Heart left ventricle (tissue), 16 donors: ENCODE results near the gene NKAIN4. TPM values are rescaled to one million over a fixed set of nuclear protein-coding genes. Genes with fewer than 3 reads are reported as not detected.

Experiments used
- ATAC-seq, 4 donors: fragments of 200-7000 bp; cut with Tn5 transposase; one replicate each; pipeline ENCODE4 v1.9.1; 2020 to 2022; ENCODE audit warnings: moderate library complexity in 4 of 4, mild to moderate bottlenecking in 3 of 4, moderate number of reproducible peaks in 1 of 4
- DNase-seq, 5 donors: peaks; one replicate each; pipeline ENCODE4 v3.0.0-alpha.2; 2020
- H3K27ac ChIP-seq, 12 donors: fragments of 200-600 bp; sonication (generic) in 4 of 12; one replicate each; pipeline versions ENCODE4 v1.5.0 to v1.8.0; 2016 to 2022; ENCODE audit warnings: mild to moderate bottlenecking in 2 of 12
- H3K27me3 ChIP-seq, 9 donors: fragments of 200-600 bp; sonication (generic) in 2 of 9; one replicate each; pipeline versions ENCODE4 v1.5.1 to v1.8.0; 2016 to 2022; ENCODE audit warnings: mild to moderate bottlenecking in 3 of 9
- H3K36me3 ChIP-seq, 9 donors: fragments of 200-600 bp; sonication (generic) in 2 of 9; one replicate each; pipeline versions ENCODE4 v1.5.0 to v1.8.0; 2018 to 2022; ENCODE audit warnings: mild to moderate bottlenecking in 2 of 9
- H3K4me1 ChIP-seq, 12 donors: fragments of 200-600 bp; sonication (generic) in 4 of 12; one replicate each; pipeline versions ENCODE4 v1.5.0 to v1.8.0; 2016 to 2022; ENCODE audit warnings: mild to moderate bottlenecking in 3 of 12
- H3K4me3 ChIP-seq, 12 donors: fragments of 200-600 bp; sonication (generic) in 4 of 12; one replicate each; pipeline versions ENCODE4 v1.5.0 to v1.8.0; 2017 to 2022; ENCODE audit warnings: mild to moderate bottlenecking in 9 of 12, moderate library complexity in 4 of 12
- H3K9me3 ChIP-seq, 12 donors: fragments of 200-600 bp; sonication (generic) in 4 of 12; one replicate each; pipeline versions ENCODE4 v1.5.0 to v1.8.0; 2016 to 2022; ENCODE audit warnings: mild to moderate bottlenecking in 1 of 12
- POLR2A ChIP-seq, 2 donors: fragments of 450-650 bp; IDR thresholded peaks; one replicate each; pipeline ENCODE4 v1.6.1; 2017; ENCODE audit warnings: antibody characterized with exemption in 2 of 2, mild to moderate bottlenecking in 2 of 2, moderate library complexity in 2 of 2
- WGBS, 4 donors: extraction: QIAGEN DNeasy Blood & Tissue Kit in 2 of 4; methylation state at CpG; one replicate each; pipeline versions ENCODE4 v1.1.5 to v1.1.7; 2013 to 2018; 5-methylcytosine and 5-hydroxymethylcytosine counted together
- intact Hi-C, 10 donors: fragments of 100-400 bp; cut with DNase I; formaldehyde crosslinking; loops; one replicate each; pipeline versions ENCODE4 v1.11.1 to v1.14.2; 2022
- polyA plus RNA-seq, 2 donors: library from polyadenylated mRNA; stranded (reverse); fragments of 200-250 nt; gene quantifications; one replicate each; pipeline ENCODE4 v1.2.3, GENCODE V29; 2013
- total RNA-seq, 9 donors: library from RNA; depleted of rRNA in 2 of 9; stranded (reverse); fragments of >200 nt in 2 of 9; fragmentation: NEBNext Ultra II Directional in 3 of 9; extraction: Animal tissue kit (Norgen Biotek cat#: 25700) in 3 of 9; gene quantifications; one replicate each; pipeline versions ENCODE4 v1.1.0 to v1.2.4, GENCODE V29; 2016 to 2023
- TF ChIP-seq, protein P1 (sequence below), 12 donors: fragments of 200-600 bp; sonication (generic) in 4 of 12; IDR thresholded peaks; one replicate each; pipeline versions ENCODE4 v1.5.0 to v1.8.0; 2018 to 2022; ENCODE audit warnings: antibody characterized with exemption in 12 of 12, mild to moderate bottlenecking in 5 of 12
- donor health status: ischemic (EF 13 %, LVEDD 7.1; RV severe dilation, severe dysfunction).
- donor health status: healthy with polysubstance abuse.
- donor health status: DM: no; HTN: yes; CAD: no.
- donor health status: DM: no; HTN: no; CAD: no.
- donor health status: ischemic (EF 25% LVEDD 6.9; RV normal size, moderate dysfunction).
- donor health status: ischemic (EF 25% LVEDD 5.7; RV mildly dilated, moderate dysfunction).
- donor health status: healthy.
- donor health status: DM: yes; HTN: yes; CAD: no.
- donor health status: ischemic (EF 35%, LVEDD 5.7; RV mildly dilated, moderate dysfunction).
- donor health status: nonischemic (EF 11% LVEDD 7.7; RV severe dilation, severe dysfunction).
- donor health status: DM: yes; HTN: yes; CAD: no.
- donor health status: PGD.
- donor health status: ischemic (EF 29% LVEDD 5.4; RV normal size, mild dysfunction).
- donor health status: nonischemic (EF 23%, LVEDD 6.1; RV moderate dilation, normal function).

The NKAIN4 gene
- total and polyA plus RNA-seq, 11 donors: not detected

- Histone ChIP-seq H3K36me3 (peaks cover 0 to 70% (median 63%) of the 10 kb centered on the region in 9 donors), H3K4me3 (no peak overlapping the region), H3K4me1 (peaks cover 4 to 54% (median 36%) of the 10 kb centered on the region in 12 donors), H3K9me3 (no peaks in the 10 kb centered on the region), H3K27me3 (no peaks in the 10 kb centered on the region), H3K27ac (no peak overlapping the region)
- ATAC-seq (no peak), DNase-seq (no peak)
- intact Hi-C loops: no loop called here
- no peak for TF ChIP-seq POLR2A (IDR thresholded peaks at IDR 0.05)
- TF ChIP-seq, protein P1, sequence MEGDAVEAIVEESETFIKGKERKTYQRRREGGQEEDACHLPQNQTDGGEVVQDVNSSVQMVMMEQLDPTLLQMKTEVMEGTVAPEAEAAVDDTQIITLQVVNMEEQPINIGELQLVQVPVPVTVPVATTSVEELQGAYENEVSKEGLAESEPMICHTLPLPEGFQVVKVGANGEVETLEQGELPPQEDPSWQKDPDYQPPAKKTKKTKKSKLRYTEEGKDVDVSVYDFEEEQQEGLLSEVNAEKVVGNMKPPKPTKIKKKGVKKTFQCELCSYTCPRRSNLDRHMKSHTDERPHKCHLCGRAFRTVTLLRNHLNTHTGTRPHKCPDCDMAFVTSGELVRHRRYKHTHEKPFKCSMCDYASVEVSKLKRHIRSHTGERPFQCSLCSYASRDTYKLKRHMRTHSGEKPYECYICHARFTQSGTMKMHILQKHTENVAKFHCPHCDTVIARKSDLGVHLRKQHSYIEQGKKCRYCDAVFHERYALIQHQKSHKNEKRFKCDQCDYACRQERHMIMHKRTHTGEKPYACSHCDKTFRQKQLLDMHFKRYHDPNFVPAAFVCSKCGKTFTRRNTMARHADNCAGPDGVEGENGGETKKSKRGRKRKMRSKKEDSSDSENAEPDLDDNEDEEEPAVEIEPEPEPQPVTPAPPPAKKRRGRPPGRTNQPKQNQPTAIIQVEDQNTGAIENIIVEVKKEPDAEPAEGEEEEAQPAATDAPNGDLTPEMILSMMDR (IDR thresholded peaks at IDR 0.05): no peak
- 87 to 93% (median 91%) methylated on average over 5 of the region's 5 CpGs for WGBS, 4 donors
Measured at GRCh38 chr20:63212792-63213191, 41.5 kb downstream of the NKAIN4 start.

DNA sequence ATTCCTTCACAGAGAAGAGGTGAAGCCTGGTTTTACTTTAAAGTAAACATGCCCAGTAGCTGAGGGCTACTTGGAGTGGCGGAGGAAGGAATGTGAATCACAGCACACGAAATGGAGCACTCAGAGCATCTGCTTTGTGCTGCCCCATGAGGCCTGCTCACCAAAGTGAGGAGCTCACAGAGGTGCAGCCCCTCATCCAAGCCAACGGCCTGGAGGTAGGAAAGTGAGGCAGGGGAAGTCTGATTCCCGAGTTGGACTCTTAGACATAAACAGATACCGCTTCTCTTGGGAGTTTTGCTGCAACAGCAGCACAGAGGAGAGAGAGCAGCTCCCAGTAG is 41.9 kb downstream of the NKAIN4 start:
- Histone ChIP-seq H3K9me3 (no peaks in the 10 kb centered on the region), H3K27ac (no peak overlapping the region), H3K27me3 (no peaks in the 10 kb centered on the region), H3K4me1 (peaks cover 4 to 54% (median 36%) of the 10 kb centered on the region in 12 donors), H3K36me3 (peaks cover 0 to 75% (median 67%) of the 10 kb centered on the region in 9 donors), H3K4me3 (no peak overlapping the region)
- ATAC-seq (no peak), DNase-seq (no peak)
- intact Hi-C loops: no loop called here
- WGBS, 4 donors: 65 to 77% (median 71%) methylated on average over 5 of the region's 5 CpGs
- TF ChIP-seq POLR2A (IDR thresholded peaks at IDR 0.05): no peak
- TF ChIP-seq, protein P1 (IDR thresholded peaks at IDR 0.05): no peak

- TF ChIP-seq, protein P1 (IDR thresholded peaks at IDR 0.05): no peak
- no peak for TF ChIP-seq POLR2A (IDR thresholded peaks at IDR 0.05)
- intact Hi-C loops: no loop called here
- H3K36me3 ChIP-seq: peaks cover 0 to 94% (median 88%) of the 10 kb centered on the region in 9 donors
- peak in 1 of 4 donors; percentile 30 for ATAC-seq
- 75 to 81% (median 78%) methylated on average over 11 of the region's 11 CpGs for WGBS, 4 donors
- no peak for DNase-seq
- H3K27me3 ChIP-seq: no peaks in the 10 kb centered on the region
- H3K27ac ChIP-seq: no peak overlapping the region
- peaks cover 4 to 50% (median 35%) of the 10 kb centered on the region in 12 donors for H3K4me1 ChIP-seq
- H3K9me3 ChIP-seq: no peaks in the 10 kb centered on the region
- H3K4me3 ChIP-seq: no peak overlapping the region
Measured at GRCh38 chr20:63210011-63210605, 44.2 kb downstream of the NKAIN4 start.

- Histone ChIP-seq H3K36me3 (peaks cover 0 to 97% (median 91%) of the 10 kb centered on the region in 9 donors), H3K4me3 (no peak overlapping the region), H3K9me3 (no peaks in the 10 kb centered on the region), H3K4me1 (peaks cover 0 to 34% (median 21%) of the 10 kb centered on the region in 12 donors), H3K27ac (peak overlapping the region in 1 of 12 donors; percentile 54), H3K27me3 (no peaks in the 10 kb centered on the region)
- intact Hi-C loops: no loop called here
- ATAC-seq (peak in 3 of 4 donors; percentile 21 to 36 (median 21)), DNase-seq (no peak)
- WGBS, 4 donors: 71 to 83% (median 77%) methylated on average over 6 of the region's 6 CpGs
- TF ChIP-seq, protein P1 (IDR thresholded peaks at IDR 0.05): no peak
- TF ChIP-seq POLR2A (IDR thresholded peaks at IDR 0.05): no peak
Measured at GRCh38 chr20:63208346-63208909, 45.8 kb downstream of the NKAIN4 start.
